Activated T-helper 17 cell treated with anti-CD3 and anti-CD28 coated beads, Interleukin-2, amount 50 U/mL, for 72 hours (primary cell): Measurements from ENCODE around the gene UCMA. TPM values are rescaled to one million over a fixed set of nuclear protein-coding genes. Genes with fewer than 3 reads are reported as not detected.
"Not testable (repeated sequence)": the region's sequence is repeated elsewhere in the genome, so short reads cannot be mapped to it uniquely, and the experiment has no call there.

Experiments used
- ATAC-seq: fragments of 150-1000 bp; cut with Tn5 transposase; replicated peaks from 2 replicates; pipeline ENCODE4 v1.10.0; 2021; ENCODE audit warnings: mild to moderate bottlenecking, moderate library complexity
- H3K27ac Mint-ChIP-seq: one replicate; pipeline ENCODE4 v1.8.0; 2022; ENCODE audit warnings: mixed read lengths
- H3K27me3 Mint-ChIP-seq: one replicate; pipeline ENCODE4 v1.8.0; 2022; ENCODE audit warnings: mixed read lengths
- H3K36me3 Mint-ChIP-seq: one replicate; pipeline ENCODE4 v1.8.0; 2022; ENCODE audit warnings: low read depth, mild to moderate bottlenecking, mixed read lengths
- H3K4me1 Mint-ChIP-seq: one replicate; pipeline ENCODE4 v1.8.0; 2022; ENCODE audit warnings: mixed read lengths
- H3K4me3 Mint-ChIP-seq: one replicate; pipeline ENCODE4 v1.8.0; 2022; ENCODE audit warnings: mild to moderate bottlenecking, mixed read lengths
- H3K9me3 Mint-ChIP-seq: one replicate; pipeline ENCODE4 v1.8.0; 2022; ENCODE audit warnings: mixed read lengths
- total RNA-seq, 2 donors: library from RNA; stranded (reverse); gene quantifications; one replicate each; pipeline ENCODE4 v1.2.3, GENCODE V29; 2022

Gene UCMA
- total RNA-seq, 2 donors from 2014 or later: not detected

- H3K36me3 Mint-ChIP-seq: no peaks in the 10 kb centered on the region
- H3K27ac Mint-ChIP-seq: no peak overlapping the region
- no peak for ATAC-seq
- no peaks in the 10 kb centered on the region for H3K9me3 Mint-ChIP-seq
- H3K27me3 Mint-ChIP-seq: no peaks in the 10 kb centered on the region
- no peak overlapping the region for H3K4me3 Mint-ChIP-seq
- H3K4me1 Mint-ChIP-seq: no peaks in the 10 kb centered on the region
Observed at GRCh38 chr10:13247246-13247645, 13.1 kb upstream of the UCMA start.

GRCh38 chr10:13242260-13242659, 8.1 kb upstream of the UCMA start:
- H3K9me3 Mint-ChIP-seq, H3K4me1 Mint-ChIP-seq, H3K36me3 Mint-ChIP-seq, H3K27me3 Mint-ChIP-seq, ATAC-seq, H3K4me3 Mint-ChIP-seq, H3K27ac Mint-ChIP-seq: not testable (repeated sequence)

DNA sequence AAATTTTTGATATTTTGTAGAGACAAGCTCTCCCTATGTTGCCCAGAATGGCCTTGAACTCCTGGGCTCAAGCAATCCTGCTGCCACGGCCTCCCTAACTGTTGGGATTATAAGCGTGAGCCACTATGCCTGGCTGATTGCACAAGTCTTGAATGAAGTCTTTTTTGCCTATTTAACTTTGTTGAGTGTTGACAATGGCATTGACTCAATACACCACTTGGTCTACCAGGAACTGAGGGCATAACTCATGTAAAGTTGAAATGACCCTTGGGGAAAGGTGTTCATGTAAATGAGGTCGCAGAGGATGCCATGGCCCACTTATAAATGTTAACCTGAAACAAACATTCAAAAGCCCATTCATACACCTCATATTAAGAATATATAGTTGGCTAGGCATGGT, 7.4 kb upstream of the UCMA start:
- Mint-ChIP-seq H3K27me3 (no peaks in the 10 kb centered on the region), H3K36me3 (no peaks in the 10 kb centered on the region), H3K4me1 (no peaks in the 10 kb centered on the region), H3K4me3 (no peak overlapping the region), H3K9me3 (no peaks in the 10 kb centered on the region), H3K27ac (no peak overlapping the region)
- ATAC-seq: no peak

DNA sequence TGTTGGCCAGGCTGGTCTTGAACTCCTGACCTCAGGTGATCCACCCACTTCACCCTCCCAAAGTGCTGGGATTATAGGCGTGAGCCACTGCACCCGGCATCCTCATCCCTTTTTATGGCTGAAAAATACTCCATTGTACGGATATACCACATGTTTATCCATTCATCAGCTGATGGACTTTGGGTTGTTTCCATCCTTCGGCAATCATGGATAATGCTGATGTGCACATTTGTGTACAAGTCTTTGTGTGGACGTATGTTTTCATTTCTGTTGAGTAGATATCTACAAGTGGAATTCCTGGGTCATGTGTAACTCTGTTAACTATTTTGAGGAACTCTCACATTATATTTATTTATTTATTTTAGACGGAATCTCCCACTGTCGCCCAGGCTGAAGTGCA, 5.7 kb upstream of the UCMA start:
- H3K4me3 Mint-ChIP-seq: no peak overlapping the region
- no peaks in the 10 kb centered on the region for H3K27me3 Mint-ChIP-seq
- H3K36me3 Mint-ChIP-seq: no peaks in the 10 kb centered on the region
- no peaks in the 10 kb centered on the region for H3K9me3 Mint-ChIP-seq
- no peaks in the 10 kb centered on the region for H3K4me1 Mint-ChIP-seq
- no peak overlapping the region for H3K27ac Mint-ChIP-seq
- ATAC-seq: no peak

DNA sequence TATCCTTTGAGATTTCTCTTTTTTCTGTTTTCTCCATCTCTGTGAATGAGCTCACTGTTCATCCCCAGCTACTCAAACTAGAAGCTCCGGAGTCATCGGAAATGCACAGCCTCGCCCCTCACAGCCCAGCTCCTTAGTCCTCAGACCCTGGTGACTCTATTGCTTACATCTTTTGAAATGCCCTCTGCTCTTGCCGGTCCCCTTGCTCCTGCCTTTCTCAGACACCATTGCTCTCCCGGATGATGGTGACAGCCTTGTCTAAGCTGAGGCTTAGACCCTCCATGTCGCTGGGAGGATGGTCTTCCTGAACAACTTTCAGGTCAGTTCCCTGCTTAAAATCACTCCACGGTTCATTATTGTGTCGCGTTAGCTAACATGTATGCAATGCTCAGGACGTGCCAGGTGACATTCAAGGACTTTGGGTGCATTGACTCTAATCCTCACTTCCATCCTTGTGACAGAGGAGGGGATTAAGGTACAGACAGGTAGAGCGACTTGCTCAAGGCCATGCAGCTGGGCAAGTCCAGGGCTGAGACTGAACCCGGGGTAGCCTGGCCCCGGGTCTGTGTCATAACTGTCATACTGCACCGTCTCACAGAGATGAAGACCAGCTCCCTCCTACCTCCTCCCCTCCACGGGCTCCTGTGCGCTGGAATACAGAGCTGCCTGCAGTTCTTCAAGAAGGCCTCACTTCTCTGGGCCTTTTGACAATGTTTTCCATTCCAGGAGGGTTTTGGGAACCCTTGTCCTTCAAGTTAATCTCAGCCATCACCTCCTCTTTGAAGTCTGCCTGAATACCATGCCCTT, 4.3 kb upstream of the UCMA start:
- Mint-ChIP-seq H3K36me3 (no peaks in the 10 kb centered on the region), H3K4me3 (no peak overlapping the region), H3K27me3 (peaks cover 3% of the 10 kb centered on the region), H3K27ac (no peak overlapping the region), H3K9me3 (no peaks in the 10 kb centered on the region), H3K4me1 (no peaks in the 10 kb centered on the region)
- ATAC-seq: no peak

DNA sequence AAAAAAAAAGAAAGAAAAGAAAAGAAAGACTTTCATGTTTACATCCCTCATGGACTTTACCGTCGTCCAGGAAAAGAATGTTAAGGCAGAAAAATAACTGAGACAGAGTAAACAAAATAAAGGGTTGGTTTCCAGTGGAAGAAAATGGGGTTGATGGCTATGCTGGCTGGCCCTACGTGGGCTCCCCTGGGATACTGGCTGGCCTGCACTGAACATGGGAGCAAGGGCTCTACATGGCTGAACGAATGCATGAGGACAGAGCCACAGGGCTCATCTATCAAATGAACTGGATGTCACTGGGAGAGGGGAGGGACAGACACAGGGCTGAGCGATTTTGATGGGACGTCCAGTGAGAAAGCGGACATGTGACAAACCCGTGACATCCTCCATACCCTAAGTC, 2.5 kb upstream of the UCMA start:
- H3K36me3 Mint-ChIP-seq: no peaks in the 10 kb centered on the region
- no peak for ATAC-seq
- H3K4me1 Mint-ChIP-seq: no peaks in the 10 kb centered on the region
- H3K27me3 Mint-ChIP-seq: peaks cover 3% of the 10 kb centered on the region
- H3K27ac Mint-ChIP-seq: no peak overlapping the region
- no peak overlapping the region for H3K4me3 Mint-ChIP-seq
- H3K9me3 Mint-ChIP-seq: no peaks in the 10 kb centered on the region

GRCh38 chr10:13234736-13235135, 562 bp upstream of the UCMA start:
- H3K27ac Mint-ChIP-seq, H3K9me3 Mint-ChIP-seq, H3K4me3 Mint-ChIP-seq, H3K27me3 Mint-ChIP-seq, H3K36me3 Mint-ChIP-seq, ATAC-seq, H3K4me1 Mint-ChIP-seq: not testable (repeated sequence)

- ATAC-seq: no peak
Observed at GRCh38 chr10:13233358-13233757, 816 bp downstream of the UCMA start.

DNA sequence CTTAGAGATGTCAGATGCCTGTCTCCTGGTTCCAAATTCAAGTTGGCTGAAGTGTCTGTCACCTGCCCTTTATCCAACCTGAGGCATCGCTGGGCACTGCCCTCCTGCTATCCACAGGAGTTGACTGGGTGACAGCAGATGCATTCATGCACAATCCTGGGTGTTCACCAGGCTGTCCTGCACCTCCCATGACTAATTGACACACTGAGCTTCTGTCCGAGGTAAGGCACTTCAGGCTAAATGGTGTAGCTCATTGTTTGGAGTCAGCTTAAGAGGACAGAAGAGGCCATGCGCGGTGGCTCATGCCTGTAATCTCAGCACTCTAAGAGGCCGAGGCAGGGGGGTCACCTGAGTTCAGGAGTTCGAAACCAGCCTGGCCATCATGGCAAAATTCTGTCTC, 2.4 kb downstream of the UCMA start:
- no peaks in the 10 kb centered on the region for H3K4me1 Mint-ChIP-seq
- no peaks in the 10 kb centered on the region for H3K9me3 Mint-ChIP-seq
- no peaks in the 10 kb centered on the region for H3K36me3 Mint-ChIP-seq
- ATAC-seq: no peak
- H3K27ac Mint-ChIP-seq: no peak overlapping the region
- H3K4me3 Mint-ChIP-seq: no peak overlapping the region
- H3K27me3 Mint-ChIP-seq: peaks cover 6% of the 10 kb centered on the region

More at GRCh38 chr10:13233358-13233757, 816 bp downstream of the UCMA start:
- Mint-ChIP-seq H3K36me3 (no peaks in the 10 kb centered on the region), H3K9me3 (no peaks in the 10 kb centered on the region), H3K4me3 (no peak overlapping the region), H3K27me3 (peaks cover 6% of the 10 kb centered on the region), H3K4me1 (no peaks in the 10 kb centered on the region), H3K27ac (no peak overlapping the region)

DNA sequence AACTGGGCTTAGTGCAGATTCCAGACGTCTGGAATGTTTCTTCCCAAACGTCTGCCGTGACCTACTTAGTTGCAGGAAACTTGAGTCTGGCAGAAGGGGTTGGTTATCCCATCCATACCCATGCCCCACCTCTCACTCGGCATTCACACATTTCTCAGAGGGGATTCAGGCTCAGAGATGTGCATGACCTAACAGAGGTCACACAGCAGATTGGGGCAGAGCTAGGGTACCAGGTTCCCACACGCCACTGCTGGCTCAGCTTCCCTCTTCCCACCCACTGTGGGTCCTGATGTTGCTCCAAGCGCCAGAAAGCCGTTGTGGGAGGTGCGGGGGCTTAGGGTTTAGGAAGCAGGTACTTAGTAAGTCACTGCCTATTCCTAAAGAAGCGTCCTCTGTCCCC, 3.0 kb downstream of the UCMA start:
- H3K9me3 Mint-ChIP-seq: no peaks in the 10 kb centered on the region
- no peak overlapping the region for H3K4me3 Mint-ChIP-seq
- ATAC-seq: no peak
- H3K36me3 Mint-ChIP-seq: no peaks in the 10 kb centered on the region
- H3K4me1 Mint-ChIP-seq: no peaks in the 10 kb centered on the region
- H3K27ac Mint-ChIP-seq: no peak overlapping the region
- H3K27me3 Mint-ChIP-seq: peaks cover 6% of the 10 kb centered on the region

DNA sequence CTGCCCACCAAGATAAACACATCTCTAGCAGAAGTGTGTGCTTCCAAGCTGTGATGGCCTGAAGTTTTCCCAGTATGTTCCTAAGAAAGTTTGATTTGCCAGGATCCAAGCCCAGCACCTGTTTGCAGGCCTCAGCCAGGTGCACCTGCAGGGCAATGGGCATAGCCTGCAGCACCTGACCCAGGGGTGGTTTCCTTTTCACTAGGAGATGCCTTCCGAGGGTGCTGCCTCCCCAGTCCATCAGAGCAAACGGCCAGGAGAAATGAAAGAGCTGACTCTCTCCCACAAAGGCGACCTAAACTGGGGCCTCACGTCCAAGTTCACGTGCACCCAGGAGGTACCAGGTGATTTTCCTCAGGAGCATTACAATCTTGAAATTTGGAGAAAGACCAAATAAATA, 7.1 kb downstream of the UCMA start:
- no peaks in the 10 kb centered on the region for H3K9me3 Mint-ChIP-seq
- no peak for ATAC-seq
- no peaks in the 10 kb centered on the region for H3K36me3 Mint-ChIP-seq
- no peak overlapping the region for H3K4me3 Mint-ChIP-seq
- H3K4me1 Mint-ChIP-seq: no peaks in the 10 kb centered on the region
- no peak overlapping the region for H3K27ac Mint-ChIP-seq
- H3K27me3 Mint-ChIP-seq: peaks cover 3% of the 10 kb centered on the region

GRCh38 chr10:13225601-13226000, 8.6 kb downstream of the UCMA start:
- Mint-ChIP-seq H3K4me1 (no peaks in the 10 kb centered on the region), H3K36me3 (no peaks in the 10 kb centered on the region), H3K4me3 (no peak overlapping the region), H3K27ac (no peak overlapping the region), H3K9me3 (no peaks in the 10 kb centered on the region), H3K27me3 (peaks cover 3% of the 10 kb centered on the region)
- no peak for ATAC-seq

GRCh38 chr10:13224210-13224995, 9.8 kb downstream of the UCMA start:
- Mint-ChIP-seq H3K4me3 (no peak overlapping the region), H3K4me1 (no peaks in the 10 kb centered on the region), H3K27me3 (no peaks in the 10 kb centered on the region), H3K9me3 (no peaks in the 10 kb centered on the region), H3K27ac (no peak overlapping the region), H3K36me3 (no peaks in the 10 kb centered on the region)
- ATAC-seq: no peak

GRCh38 chr10:13223241-13223640, 10.9 kb downstream of the UCMA start:
- Mint-ChIP-seq H3K4me1 (no peaks in the 10 kb centered on the region), H3K4me3 (no peak overlapping the region), H3K9me3 (no peaks in the 10 kb centered on the region), H3K36me3 (no peaks in the 10 kb centered on the region), H3K27me3 (no peaks in the 10 kb centered on the region), H3K27ac (no peak overlapping the region)
- ATAC-seq: no peak

GRCh38 chr10:13222566-13222965, 11.6 kb downstream of the UCMA start:
- Mint-ChIP-seq H3K36me3 (no peaks in the 10 kb centered on the region), H3K4me3 (no peak overlapping the region), H3K4me1 (no peaks in the 10 kb centered on the region), H3K27ac (no peak overlapping the region), H3K27me3 (no peaks in the 10 kb centered on the region), H3K9me3 (no peaks in the 10 kb centered on the region)
- ATAC-seq: no peak
